Mesendoderm (in vitro differentiated cells): ENCODE results near the gene NNMT. TPM values are rescaled to one million over a fixed set of nuclear protein-coding genes. Genes with fewer than 3 reads are reported as not detected.

Experiments
- DNase-seq: peaks from one replicate; pipeline ENCODE4 v3.0.0; 2013
- H2AK5ac ChIP-seq: 2 replicates; pipeline ENCODE4 v1.6.1; 2013; ENCODE audit warnings: low read length, inconsistent platforms
- H2BK120ac ChIP-seq: 2 replicates; pipeline ENCODE4 v1.6.1; 2013; ENCODE audit warnings: low read depth, mild to moderate bottlenecking, low read length, moderate library complexity, mixed read lengths
- H2BK15ac ChIP-seq: replicated peaks from 2 replicates; pipeline ENCODE4 v1.6.1; 2013; ENCODE audit warnings: low read depth, mild to moderate bottlenecking, moderate library complexity
- H2BK5ac ChIP-seq: 2 replicates; pipeline ENCODE4 v1.6.1; 2013; ENCODE audit warnings: low read length, inconsistent platforms
- H3K18ac ChIP-seq: 2 replicates; pipeline ENCODE4 v1.6.1; 2013; ENCODE audit warnings: mild to moderate bottlenecking, low read length, mixed read lengths
- H3K23ac ChIP-seq: one replicate; pipeline ENCODE4 v1.6.1; 2013; ENCODE audit warnings: low read length
- H3K27ac ChIP-seq: 2 replicates; pipeline ENCODE4 v1.5.1; 2013; ENCODE audit warnings: low read depth, mild to moderate bottlenecking, inconsistent platforms, low read length, moderate library complexity
- H3K27me3 ChIP-seq: 2 replicates; pipeline ENCODE4 v1.6.1; 2013; ENCODE audit warnings: low read length, control low read depth, mild to moderate bottlenecking, inconsistent platforms; ENCODE audit not compliant: insufficient read depth, poor library complexity
- H3K36me3 ChIP-seq: 2 replicates; pipeline ENCODE4 v1.6.1; 2013; ENCODE audit warnings: low read length, inconsistent platforms; ENCODE audit not compliant: control insufficient read depth, insufficient read depth
- H3K4ac ChIP-seq: one replicate; pipeline ENCODE4 v1.6.1; 2013; ENCODE audit warnings: low read depth, mild to moderate bottlenecking, low read length, moderate library complexity
- H3K4me1 ChIP-seq: 2 replicates; pipeline ENCODE4 v1.6.1; 2013; ENCODE audit warnings: low read depth, low read length, inconsistent platforms; ENCODE audit not compliant: control insufficient read depth
- H3K4me2 ChIP-seq: 2 replicates; pipeline ENCODE4 v1.6.1; 2013; ENCODE audit warnings: low read length
- H3K4me3 ChIP-seq: 2 replicates; pipeline ENCODE4 v1.5.1; 2013; ENCODE audit warnings: mild to moderate bottlenecking, low read length
- H3K56ac ChIP-seq: one replicate; pipeline ENCODE4 v1.6.1; 2013; ENCODE audit warnings: low read length
- H3K79me1 ChIP-seq: 2 replicates; pipeline ENCODE4 v1.6.1; 2013; ENCODE audit warnings: low read length, inconsistent platforms
- H3K79me2 ChIP-seq: 2 replicates; pipeline ENCODE4 v1.6.1; 2013; ENCODE audit warnings: mild to moderate bottlenecking, low read length; ENCODE audit not compliant: control insufficient read depth, insufficient read depth
- H3K9ac ChIP-seq: 2 replicates; pipeline ENCODE4 v1.6.1; 2013; ENCODE audit warnings: low read length, inconsistent platforms
- H4K5ac ChIP-seq: one replicate; pipeline ENCODE4 v1.6.1; 2013; ENCODE audit warnings: low read length
- H4K8ac ChIP-seq: one replicate; pipeline ENCODE4 v1.6.1; 2013; ENCODE audit warnings: low read depth, mild to moderate bottlenecking, control low read depth, low read length, moderate library complexity
- WGBS: extraction: QIAGEN DNeasy Blood & Tissue Kit; methylation state at CpG from one replicate; pipeline ENCODE4 v1.1.7; 2013; ENCODE audit warnings: low lambda C conversion rate, missing lambda C conversion rate; ENCODE audit not compliant: insufficient coverage; ENCODE audit errors: extremely low coverage; 5-methylcytosine and 5-hydroxymethylcytosine counted together
- polyA plus RNA-seq, 2 experiments: library from polyadenylated mRNA; stranded (reverse); fragments of 200-250 nt; gene quantifications; one replicate each; pipeline ENCODE4 v1.2.3, GENCODE V29; 2013

Gene NNMT
- polyA plus RNA-seq (2013, experiment 1 of 2) = 0.17 TPM
- 0.10 TPM for polyA plus RNA-seq (2013, experiment 2 of 2)

DNA sequence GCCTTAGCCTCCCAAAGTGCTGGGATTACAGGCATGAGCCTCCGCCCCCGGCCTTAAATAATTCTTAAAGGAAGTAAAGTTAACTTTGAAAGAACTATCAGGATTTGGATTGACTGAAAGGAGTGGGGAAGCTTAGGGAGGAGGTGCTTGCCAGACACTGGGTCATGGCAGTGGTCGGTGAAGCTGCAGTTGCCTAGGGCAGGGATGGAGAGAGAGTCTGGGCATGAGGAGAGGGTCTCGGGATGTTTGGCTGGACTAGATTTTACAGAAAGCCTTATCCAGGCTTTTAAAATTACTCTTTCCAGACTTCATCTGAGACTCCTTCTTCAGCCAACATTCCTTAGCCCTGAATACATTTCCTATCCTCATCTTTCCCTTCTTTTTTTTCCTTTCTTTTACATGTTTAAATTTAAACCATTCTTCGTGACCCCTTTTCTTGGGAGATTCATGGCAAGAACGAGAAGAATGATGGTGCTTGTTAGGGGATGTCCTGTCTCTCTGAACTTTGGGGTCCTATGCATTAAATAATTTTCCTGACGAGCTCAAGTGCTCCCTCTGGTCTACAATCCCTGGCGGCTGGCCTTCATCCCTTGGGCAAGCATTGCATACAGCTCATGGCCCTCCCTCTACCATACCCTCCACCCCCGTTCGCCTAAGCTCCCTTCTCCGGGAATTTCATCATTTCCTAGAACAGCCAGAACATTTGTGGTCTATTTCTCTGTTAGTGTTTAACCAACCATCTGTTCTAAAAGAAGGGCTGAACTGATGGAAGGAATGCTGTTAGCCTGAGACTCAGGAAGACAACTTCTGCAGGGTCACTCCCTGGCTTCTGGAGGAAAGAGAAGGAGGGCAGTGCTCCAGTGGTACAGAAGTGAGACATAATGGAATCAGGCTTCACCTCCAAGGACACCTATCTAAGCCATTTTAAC is at the start of gene NNMT:
TSS of gene NNMT (plus strand) at position 724 of the 929 bp plus-strand sequence. CDS start at position 882, 158 bp downstream.
- Histone ChIP-seq H4K8ac (no peak within 1 kb of the TSS), H3K4me1 (no peaks in the 10 kb centered on the region), H3K4ac (no peak within 1 kb of the TSS), H3K36me3 (no peaks in the 10 kb centered on the region), H3K79me1 (no peaks in the 10 kb centered on the region), H3K9ac (no peak within 1 kb of the TSS), H3K27ac (no peak within 1 kb of the TSS), H3K79me2 (no peaks in the 10 kb centered on the region), H4K5ac (no peak within 1 kb of the TSS), H3K27me3 (no peaks in the 10 kb centered on the region), H2AK5ac (no peak within 1 kb of the TSS), H3K4me2 (no peak within 1 kb of the TSS), H2BK5ac (no peak within 1 kb of the TSS), H3K23ac (no peak within 1 kb of the TSS), H2BK120ac (no peak within 1 kb of the TSS), H3K18ac (no peak within 1 kb of the TSS), H3K56ac (no peak within 1 kb of the TSS), H2BK15ac (peak within 1 kb of the TSS; percentile 85), H3K4me3 (no peak within 1 kb of the TSS)
- DNase-seq = no peak
- WGBS = no CpG with 5 or more reads among the region's 11 CpGs

DNA sequence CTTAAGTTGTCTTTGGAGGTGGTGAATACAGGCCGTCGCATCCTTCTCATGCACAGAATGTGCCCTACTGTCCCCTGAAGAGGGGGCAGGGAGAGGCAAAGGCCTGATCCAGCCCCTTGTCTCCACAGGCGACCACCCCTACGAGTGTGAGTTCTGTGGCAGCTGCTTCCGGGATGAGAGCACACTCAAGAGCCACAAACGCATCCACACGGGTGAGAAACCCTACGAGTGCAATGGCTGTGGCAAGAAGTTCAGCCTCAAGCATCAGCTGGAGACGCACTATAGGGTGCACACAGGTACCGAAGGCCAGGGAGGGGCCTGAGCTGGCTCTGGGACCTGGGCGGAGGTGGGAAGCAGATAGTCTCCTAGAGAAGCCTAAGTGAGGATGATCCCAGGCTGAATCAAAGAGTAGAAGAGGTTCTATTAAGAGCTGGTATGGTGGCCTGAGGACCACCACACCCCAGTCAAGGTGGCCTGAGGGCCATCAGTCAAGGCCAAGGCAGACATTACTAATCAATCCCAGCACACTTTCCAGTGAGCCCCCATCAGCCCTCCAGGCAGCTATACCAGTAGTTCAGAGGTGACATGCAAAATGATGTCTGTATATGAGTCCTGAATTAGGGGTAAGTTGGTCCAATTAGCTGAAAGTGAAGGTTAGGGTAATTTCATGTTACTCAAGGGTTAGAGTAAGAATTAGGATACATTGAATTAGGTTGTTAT is 49.0 kb upstream of the NNMT start:
- Histone ChIP-seq H2BK5ac (no peak overlapping the region), H3K4me2 (no peak overlapping the region), H2AK5ac (no peak overlapping the region), H3K27me3 (no peaks in the 10 kb centered on the region), H3K4me1 (peaks cover 2% of the 10 kb centered on the region), H3K18ac (no peak overlapping the region), H3K4me3 (no peak overlapping the region), H2BK15ac (no peak overlapping the region), H3K36me3 (no peaks in the 10 kb centered on the region), H4K5ac (no peak overlapping the region), H3K79me1 (no peaks in the 10 kb centered on the region), H4K8ac (no peak overlapping the region), H3K56ac (no peak overlapping the region), H3K79me2 (no peaks in the 10 kb centered on the region), H3K27ac (no peak overlapping the region), H3K23ac (peak overlapping the region; percentile 85), H3K9ac (no peak overlapping the region), H3K4ac (no peak overlapping the region), H2BK120ac (no peak overlapping the region)
- no peak for DNase-seq
- no CpG with 5 or more reads among the region's 11 CpGs for WGBS

DNA sequence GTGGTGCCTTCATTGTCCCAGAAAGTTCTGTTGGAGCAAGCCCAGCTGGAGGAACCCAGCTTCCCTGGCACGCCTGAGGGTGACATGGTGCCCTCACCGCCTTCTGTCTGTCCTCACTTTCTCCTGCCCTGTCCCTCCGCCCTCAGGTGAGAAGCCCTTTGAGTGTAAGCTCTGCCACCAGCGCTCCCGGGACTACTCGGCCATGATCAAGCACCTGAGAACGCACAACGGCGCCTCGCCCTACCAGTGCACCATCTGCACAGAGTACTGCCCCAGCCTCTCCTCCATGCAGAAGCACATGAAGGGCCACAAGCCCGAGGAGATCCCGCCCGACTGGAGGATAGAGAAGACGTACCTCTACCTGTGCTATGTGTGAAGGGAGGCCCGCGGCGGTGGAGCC is 46.0 kb upstream of the NNMT start:
- no peak overlapping the region for H3K27ac ChIP-seq
- H2BK120ac ChIP-seq = no peak overlapping the region
- H4K5ac ChIP-seq = no peak overlapping the region
- DNase-seq = no peak
- H2BK15ac ChIP-seq = no peak overlapping the region
- peaks cover 2% of the 10 kb centered on the region for H3K4me1 ChIP-seq
- H2AK5ac ChIP-seq = no peak overlapping the region
- no peak overlapping the region for H2BK5ac ChIP-seq
- no peaks in the 10 kb centered on the region for H3K79me2 ChIP-seq
- H3K23ac ChIP-seq = peak overlapping the region; percentile 20
- WGBS = no CpG with 5 or more reads among the region's 17 CpGs
- no peak overlapping the region for H3K56ac ChIP-seq
- no peaks in the 10 kb centered on the region for H3K79me1 ChIP-seq
- no peaks in the 10 kb centered on the region for H3K27me3 ChIP-seq
- H3K36me3 ChIP-seq = no peaks in the 10 kb centered on the region
- H3K4me3 ChIP-seq = no peak overlapping the region
- no peak overlapping the region for H3K18ac ChIP-seq
- H4K8ac ChIP-seq = no peak overlapping the region
- H3K4ac ChIP-seq = no peak overlapping the region
- H3K4me2 ChIP-seq = no peak overlapping the region
- H3K9ac ChIP-seq = no peak overlapping the region

- H2BK120ac ChIP-seq = no peak overlapping the region
- no peak overlapping the region for H2BK15ac ChIP-seq
- H3K4me3 ChIP-seq = no peak overlapping the region
- no peak overlapping the region for H3K4ac ChIP-seq
- peaks cover 2% of the 10 kb centered on the region for H3K4me1 ChIP-seq
- no peak overlapping the region for H3K18ac ChIP-seq
- no peaks in the 10 kb centered on the region for H3K36me3 ChIP-seq
- no peaks in the 10 kb centered on the region for H3K79me1 ChIP-seq
- WGBS = no CpG with 5 or more reads among the region's 14 CpGs
- peak overlapping the region; percentile 37 for H3K56ac ChIP-seq
- no peak overlapping the region for H3K23ac ChIP-seq
- H2AK5ac ChIP-seq = no peak overlapping the region
- H2BK5ac ChIP-seq = no peak overlapping the region
- H4K5ac ChIP-seq = no peak overlapping the region
- H3K27ac ChIP-seq = no peak overlapping the region
- H4K8ac ChIP-seq = no peak overlapping the region
- peak; percentile 39 for DNase-seq
- no peaks in the 10 kb centered on the region for H3K27me3 ChIP-seq
- H3K79me2 ChIP-seq = no peaks in the 10 kb centered on the region
- no peak overlapping the region for H3K4me2 ChIP-seq
- H3K9ac ChIP-seq = no peak overlapping the region
Observed at GRCh38 chr11:114250993-114251814, 45.0 kb upstream of the NNMT start.

DNA sequence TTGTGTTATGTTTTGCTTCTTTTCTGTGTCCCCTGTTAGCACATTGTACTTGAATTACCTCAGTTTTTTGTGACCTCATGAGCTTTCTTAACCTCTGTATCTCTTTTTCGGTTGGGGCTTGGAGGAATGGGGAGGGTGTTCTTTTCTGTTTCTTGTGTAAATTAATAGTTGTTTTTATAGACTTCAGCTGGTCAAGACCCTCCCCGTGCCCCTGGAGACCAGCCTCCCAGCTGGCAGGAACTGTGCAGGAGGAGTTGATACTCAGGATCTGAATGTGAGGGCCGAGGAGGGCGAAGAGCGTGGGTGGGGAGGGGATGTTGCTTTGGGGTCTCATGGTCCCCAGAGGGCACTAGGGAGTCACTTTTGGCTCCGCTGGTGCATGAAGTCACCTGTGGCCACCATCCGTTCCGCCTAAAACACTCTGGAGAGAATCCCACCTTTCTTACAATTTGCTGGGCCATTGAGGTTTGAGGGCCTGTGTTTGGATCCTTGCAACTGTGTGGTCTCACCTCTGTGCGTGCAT is 44.3 kb upstream of the NNMT start:
- H3K56ac ChIP-seq = peak overlapping the region; percentile 37
- H3K4me3 ChIP-seq = no peak overlapping the region
- no peak overlapping the region for H3K4me2 ChIP-seq
- no peaks in the 10 kb centered on the region for H3K27me3 ChIP-seq
- peaks cover 2% of the 10 kb centered on the region for H3K4me1 ChIP-seq
- no peaks in the 10 kb centered on the region for H3K79me1 ChIP-seq
- no peak overlapping the region for H3K27ac ChIP-seq
- no peak overlapping the region for H2BK120ac ChIP-seq
- no peak overlapping the region for H2AK5ac ChIP-seq
- no CpG with 5 or more reads among the region's 9 CpGs for WGBS
- DNase-seq = peak; percentile 67
- H3K23ac ChIP-seq = no peak overlapping the region
- no peak overlapping the region for H2BK15ac ChIP-seq
- no peaks in the 10 kb centered on the region for H3K79me2 ChIP-seq
- no peak overlapping the region for H4K5ac ChIP-seq
- no peak overlapping the region for H3K4ac ChIP-seq
- H3K18ac ChIP-seq = no peak overlapping the region
- H3K36me3 ChIP-seq = no peaks in the 10 kb centered on the region
- H2BK5ac ChIP-seq = no peak overlapping the region
- H3K9ac ChIP-seq = no peak overlapping the region
- H4K8ac ChIP-seq = no peak overlapping the region
